Tibial nerve (tissue), 4 donors: ENCODE data around the gene CLDN24.

Source experiments
- CTCF ChIP-seq, 5 experiments: fragments of 200-600 bp in 3 of 5; fragments of 450-650 bp in 2 of 5; sonication (generic) in 3 of 5; IDR thresholded peaks; one replicate each; pipeline ENCODE4 v1.5.1; 2016 to 2019; ENCODE audit warnings: antibody characterized with exemption in 5 of 5, mild to moderate bottlenecking in 3 of 5, moderate library complexity in 2 of 5
- EP300 ChIP-seq, 2 donors: sonication (generic); formaldehyde crosslinking; IDR thresholded peaks; one replicate each; pipeline ENCODE4 v1.6.1; 2017; ENCODE audit warnings: antibody characterized with exemption in 2 of 2, mild to moderate bottlenecking in 1 of 2
- POLR2A ChIP-seq, 2 donors: fragments of 450-650 bp; IDR thresholded peaks; one replicate each; pipeline ENCODE4 v1.6.1; 2017; ENCODE audit warnings: antibody characterized with exemption in 2 of 2, mild to moderate bottlenecking in 2 of 2, moderate library complexity in 2 of 2

- TF ChIP-seq EP300 (IDR thresholded peaks at IDR 0.05), result no peak
- no peak for TF ChIP-seq CTCF (IDR thresholded peaks at IDR 0.05)
- TF ChIP-seq POLR2A (IDR thresholded peaks at IDR 0.05), result no peak
Observed at GRCh38 chr4:183369073-183369472, 46.8 kb upstream of the CLDN24 start.
